Activated CD4-positive, CD25-positive, alpha-beta regulatory T cell (primary cell): ENCODE results near the gene DENND6B.
"Not testable (repeated sequence)": the region's sequence is repeated elsewhere in the genome, so short reads cannot be mapped to it uniquely, and the experiment has no call there.

ENCODE experiments used
- DNase-seq, 4 experiments: peaks; one replicate each; lab custom pipeline; 2025; lab: John Stamatoyannopoulos, UW

Gene DENND6B

DNA sequence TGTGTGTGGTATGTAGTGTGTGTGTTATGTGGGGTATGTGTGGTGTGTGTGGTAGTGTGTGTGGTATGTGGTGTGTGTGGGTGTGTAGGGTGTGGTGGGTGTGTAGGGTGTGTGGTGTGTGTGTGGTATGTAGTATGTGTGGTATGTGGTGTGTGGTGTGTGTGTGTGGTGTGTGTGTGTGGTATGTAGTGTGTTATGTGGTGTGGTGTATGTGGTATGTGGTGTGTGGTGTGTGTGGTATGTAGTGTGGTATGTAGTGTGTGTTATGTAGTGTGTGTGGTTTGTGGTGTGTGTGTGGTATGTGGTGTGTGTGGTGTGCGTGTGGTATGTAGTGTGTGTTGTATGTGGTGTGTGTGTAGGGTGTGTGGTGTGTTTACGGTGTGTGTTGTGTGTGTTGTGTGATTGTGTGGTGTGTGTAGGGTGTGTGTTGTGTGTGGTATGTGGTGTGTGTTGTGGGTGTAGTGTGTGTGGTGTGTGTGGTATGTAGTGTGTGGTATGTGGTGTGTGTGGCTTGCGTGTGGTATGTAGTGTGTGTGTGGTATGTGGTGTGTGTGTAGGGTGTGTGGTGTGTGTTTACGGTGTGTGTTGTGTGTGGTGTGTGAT, 12.1 kb upstream of the DENND6B start:
- DNase-seq: no peak

DNA sequence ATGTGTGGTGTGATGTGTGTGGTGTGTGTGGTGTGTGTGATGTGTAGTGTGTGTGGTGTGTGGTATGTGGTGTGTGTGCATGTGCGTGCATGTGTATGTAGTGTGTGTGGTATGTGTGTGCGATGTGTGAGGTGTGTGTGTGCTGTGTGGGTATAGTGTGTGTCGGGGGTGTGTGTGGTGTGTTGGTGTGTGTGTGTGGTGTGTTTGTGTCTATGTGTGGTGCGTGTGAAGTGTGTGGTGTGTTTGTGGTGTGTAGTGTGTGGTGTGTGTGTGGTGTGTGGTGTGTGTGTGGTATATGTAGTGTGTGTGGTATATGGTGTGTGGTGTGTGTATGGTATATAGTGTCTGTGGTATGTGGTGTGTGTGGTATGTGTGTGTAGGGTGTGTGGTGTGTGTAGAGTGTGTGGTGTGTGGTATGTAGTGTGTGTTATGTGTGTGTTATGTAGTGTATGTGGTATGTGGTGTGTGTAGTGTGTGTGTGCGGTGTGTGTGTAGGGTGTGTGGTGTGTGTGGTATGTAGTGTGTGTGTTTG, 11.3 kb upstream of the DENND6B start:
- DNase-seq: no peak

DNA sequence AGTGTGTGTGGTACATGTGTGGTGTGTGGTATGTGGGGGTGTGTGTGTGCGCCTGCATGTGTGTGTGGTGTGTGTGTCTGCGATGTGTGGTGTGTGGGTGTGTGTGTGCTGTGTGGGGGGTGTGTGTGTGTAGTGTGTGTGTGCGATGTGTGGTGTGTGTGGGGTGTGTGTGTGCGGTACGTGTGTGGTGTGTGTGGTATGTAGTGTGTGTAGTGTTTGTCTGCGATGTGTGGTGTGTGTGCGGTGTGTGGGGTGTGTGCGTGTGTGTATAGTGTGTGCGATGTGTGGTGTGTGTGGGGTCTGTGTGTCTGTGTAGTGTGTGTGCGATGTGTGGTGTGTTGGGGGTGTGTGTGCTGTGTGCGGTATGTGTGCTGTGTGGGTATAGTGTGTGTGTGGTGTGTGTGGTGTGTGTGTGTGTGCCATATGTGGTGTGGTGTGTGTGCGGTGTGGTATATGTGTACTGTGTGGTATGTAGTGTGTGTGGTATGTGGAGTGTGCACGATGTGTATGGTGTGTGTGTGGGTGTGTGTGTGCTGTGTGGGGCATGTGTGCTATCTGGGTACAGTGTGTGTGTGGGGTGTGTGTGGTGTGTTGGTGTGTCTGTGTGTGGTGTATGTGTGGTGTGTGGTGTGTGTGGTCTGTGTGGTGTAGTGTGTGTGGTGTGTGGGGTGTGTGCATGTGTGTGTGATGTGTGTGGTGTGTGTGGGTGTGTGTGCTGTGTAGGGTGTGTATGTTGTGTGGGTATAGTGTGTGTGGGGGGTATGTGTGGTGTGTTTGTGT, 10.6 kb upstream of the DENND6B start:
- DNase-seq: no peak

DNA sequence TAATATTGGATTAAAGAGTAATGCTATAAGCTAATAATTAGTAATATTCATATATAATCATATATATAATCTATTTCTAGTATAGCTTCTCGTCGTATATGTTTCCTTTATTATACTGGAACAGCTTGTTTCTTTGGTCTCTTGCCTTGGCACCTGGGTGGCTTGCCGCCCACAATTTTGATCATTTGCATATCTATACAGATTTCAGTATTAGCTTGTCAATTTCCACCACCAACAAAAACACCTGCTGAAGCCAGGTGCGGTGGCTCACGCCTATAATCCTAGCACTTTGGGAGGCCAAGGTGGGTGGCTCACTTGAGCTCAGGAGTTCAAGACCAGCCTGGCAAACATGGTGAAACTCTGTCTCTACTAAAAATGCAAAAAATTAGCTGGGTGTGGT, 7.6 kb upstream of the DENND6B start:
- DNase-seq: not testable (repeated sequence)

DNA sequence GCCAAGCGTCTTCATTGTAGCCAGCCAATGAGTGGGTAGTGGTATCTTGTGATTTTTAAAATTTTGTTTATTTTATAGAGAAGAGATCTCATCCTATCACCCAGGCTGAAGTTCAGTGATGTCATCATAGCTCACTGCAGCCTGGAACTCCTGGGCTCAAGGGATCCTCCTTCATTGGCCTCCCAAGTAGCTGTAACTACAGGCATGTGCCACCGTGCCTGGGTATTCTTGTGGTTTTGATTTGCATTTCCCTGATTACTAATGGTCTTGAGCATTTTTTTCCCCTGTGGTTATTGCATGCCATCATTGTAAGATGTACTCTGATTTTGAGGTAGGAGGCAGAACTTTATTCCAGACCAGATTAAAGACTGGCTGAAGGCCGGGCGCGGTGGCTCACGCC, 2.4 kb upstream of the DENND6B start:
- no peak for DNase-seq

DNA sequence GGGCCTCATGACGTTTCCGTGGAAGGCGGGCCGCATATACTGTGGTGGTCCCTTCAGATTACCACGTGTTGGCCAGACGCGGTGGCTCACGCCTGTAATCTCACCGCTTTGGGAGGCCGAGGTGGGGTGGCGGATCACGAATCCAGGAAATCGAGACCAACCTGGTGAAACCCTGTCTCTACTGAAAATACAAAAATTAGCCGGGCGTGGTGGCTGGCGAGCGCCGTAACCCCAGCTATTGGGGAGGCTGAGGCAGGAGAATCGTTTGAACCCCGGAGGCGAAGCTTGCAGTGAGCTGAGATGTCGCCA, 853 bp upstream of the DENND6B start:
- DNase-seq: no peak

DNA sequence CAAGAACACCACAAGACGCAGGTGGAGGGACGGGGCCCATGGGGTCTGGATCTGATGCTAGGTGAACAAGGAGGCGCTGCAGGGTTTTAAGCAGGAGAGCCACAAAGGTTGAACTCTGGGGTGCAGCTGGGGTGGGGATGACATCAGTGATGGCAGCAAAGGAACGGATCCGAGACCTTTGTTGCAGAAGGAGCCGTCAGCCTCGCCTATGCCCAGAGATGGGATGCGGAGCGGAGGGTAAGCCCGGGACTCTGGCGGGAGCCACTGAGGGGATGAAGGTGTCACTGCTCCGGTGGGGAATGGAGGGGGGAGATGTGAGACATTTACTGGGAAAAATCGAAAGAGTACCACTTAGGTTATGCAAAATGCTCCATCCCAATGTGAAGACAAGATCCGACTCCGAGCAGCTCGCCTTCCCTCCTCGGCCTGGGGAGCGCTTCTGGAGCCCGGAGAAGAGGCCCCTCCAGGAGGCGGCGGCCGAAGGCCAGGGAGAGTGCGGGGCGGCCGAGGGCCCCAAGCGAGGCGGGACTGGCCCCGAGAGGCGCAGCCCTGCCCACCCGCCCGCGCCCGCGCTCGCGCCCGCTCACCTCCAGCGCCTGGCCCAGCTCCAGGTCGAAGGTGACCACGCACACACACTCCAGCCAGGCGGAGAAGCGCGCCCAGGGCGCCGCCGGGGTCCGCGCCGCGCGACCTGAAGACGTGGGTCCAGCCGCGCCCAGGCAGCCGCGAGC, 422 bp downstream of the DENND6B start:
- DNase-seq: no peak

DNA sequence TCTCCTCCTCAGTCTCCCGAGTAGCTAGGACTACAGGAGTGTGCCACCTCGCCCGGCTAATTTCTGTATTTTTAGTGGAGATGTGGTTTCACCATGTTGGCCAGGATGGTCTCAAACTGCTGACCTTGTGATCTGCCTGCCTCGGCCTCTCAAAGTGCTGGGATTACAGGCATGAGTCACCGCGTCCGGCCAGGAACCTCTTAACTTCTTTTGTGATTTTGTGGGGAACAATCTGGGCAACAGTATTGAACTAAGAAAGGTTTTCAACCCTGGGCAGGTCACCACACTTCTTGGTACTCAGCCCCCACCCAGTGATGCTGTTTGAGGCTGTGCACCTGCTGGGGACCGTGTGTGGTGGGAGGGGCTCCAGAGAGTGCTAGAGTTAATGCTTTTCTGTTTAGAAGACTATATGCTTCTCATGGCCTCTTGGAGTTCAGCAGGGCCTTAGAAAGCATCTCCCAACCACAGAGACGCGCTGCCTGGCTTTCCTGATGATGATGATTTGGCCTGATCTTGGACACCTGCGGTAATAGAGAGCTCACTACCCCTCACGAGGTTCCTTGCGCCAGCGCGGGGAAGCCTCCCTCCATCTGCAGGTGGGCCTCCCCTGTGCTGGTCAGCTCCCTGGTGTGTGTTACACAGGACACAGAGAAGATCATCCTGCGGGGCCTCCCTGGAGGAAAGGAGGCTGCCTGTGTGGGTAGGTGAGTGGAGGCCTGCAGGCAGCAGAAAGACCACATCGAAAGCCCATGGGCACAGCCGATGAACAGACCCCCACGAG, 1.2 kb downstream of the DENND6B start:
- DNase-seq: no peak

DNA sequence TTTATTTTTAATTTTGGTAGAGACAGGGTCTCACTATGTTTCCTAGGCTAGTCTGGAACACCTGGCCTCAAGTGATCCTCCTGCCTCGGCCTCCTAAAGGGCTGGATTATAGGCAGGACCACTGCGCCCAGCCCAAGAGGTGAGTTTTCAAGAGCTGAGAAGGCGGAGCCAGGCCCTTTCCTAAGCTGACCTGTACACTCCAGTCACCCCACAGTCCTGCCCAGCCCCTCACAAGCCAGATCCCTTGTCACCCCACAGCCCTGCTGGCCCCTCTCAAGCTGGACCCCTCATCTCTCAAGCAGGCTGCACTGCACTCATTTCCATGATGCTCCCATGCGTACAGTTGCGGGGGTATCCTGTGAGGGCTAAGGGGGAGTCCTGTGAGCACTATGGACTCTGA, 2.9 kb downstream of the DENND6B start:
- DNase-seq: no peak

DNA sequence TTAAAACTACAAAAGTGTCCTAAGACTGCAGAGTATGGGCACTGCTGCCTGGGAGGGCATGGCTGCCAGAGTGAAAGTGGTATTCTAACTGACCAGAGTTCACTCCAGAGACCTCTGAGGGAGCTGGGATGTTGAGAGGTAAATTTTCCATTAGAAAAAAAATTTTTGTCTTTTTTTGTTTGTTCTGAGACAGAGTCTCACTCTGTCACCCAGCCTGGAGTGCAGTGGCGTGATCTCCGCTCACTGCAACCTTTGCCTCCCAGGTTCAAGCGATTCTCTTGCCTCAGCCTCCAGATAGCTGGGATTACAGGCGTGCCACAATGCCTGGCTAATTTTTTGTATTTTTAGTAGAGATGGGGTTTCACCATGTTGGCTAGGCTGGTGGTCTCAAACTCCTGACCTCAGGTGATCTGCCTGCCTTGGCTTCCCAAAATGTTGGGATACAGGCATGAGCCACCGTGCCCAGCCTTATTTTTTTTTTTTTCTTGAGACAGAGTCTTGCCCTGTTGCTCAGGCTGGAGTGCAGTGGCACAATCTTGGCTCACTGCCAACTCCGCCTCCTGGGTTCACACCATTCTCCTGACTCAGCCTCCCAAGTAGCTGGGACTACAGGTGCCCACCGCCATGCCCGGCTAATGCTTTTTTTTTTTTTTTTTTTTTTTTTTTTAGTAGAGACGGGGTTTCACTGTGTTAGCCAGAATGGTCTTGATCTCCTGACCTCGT, 4.3 kb downstream of the DENND6B start:
- DNase-seq: not testable (repeated sequence)

DNA sequence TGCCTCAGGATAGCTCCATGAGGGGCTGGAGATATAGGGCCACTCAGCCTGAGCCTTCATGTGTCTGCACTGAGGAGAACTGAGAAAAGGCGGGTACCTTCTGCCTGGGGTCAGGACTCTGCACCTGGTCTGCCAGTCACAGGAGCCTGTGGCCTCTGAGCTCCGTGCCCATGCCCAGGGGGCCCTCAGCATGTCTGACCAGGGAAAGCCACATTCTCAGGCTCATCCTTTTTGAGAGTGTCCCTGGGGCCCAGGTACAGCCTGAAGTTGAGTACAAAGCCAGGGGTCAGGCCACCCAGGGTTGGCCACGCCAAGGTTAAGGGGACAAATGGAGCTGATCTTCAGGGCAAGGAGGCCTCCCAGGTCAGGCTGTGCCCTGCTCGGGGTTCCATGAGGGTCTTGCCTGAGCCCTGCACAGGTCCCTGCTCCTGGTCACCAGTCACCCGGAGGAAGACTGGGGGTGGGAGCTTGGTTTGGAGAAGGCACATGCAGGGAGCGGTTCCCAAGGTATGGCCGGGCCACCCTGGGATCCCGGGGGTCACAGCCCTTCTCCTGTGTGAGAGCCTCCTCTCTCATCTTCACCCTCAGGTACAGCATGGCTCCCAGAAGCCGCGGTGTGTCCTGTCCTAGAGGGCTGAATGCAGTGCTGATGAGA, 6.0 kb downstream of the DENND6B start:
- DNase-seq: no peak

DNA sequence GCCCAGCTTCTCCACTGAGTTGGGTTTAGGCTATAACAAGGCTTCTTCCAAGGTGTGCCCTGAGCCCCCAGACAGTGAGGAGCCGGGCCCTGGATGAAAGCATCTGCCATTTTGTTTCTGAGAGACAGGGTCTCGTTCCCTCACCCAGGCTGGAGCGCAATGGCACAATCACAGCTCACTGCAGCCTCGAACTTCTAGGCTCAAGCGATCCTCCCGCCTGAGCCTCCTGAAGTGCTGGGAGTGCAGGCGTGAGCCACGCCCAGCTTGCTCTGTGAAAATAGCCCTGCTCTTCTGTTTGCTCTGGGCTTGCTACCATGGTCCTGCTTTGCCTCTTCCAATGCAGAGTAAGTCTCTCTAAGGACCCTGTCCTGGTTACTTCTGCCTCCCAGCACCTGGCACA, 6.7 kb downstream of the DENND6B start:
- no peak for DNase-seq

DNA sequence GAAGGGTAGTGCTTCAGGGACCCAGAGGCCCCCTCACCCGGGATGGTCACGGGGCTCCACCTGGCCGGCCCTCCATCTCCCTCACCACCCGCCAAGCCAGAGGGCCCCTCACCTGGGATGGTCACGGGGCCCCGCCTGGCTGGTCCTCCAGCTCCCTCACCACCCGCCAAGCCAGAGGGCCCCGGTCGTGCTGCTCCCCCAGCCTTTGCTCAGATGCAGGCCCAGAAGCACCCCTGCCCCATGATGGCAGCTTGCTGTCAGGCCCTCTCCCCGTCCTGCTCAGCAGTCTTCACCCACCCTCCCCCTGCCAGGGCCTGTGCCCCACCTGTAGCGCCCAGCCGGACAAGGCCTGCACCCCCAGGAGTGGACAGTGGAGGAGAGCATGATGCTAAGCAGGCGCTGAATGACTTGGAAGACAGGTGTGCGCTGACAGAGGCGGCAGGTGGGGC, 7.3 kb downstream of the DENND6B start:
- no peak for DNase-seq

DNA sequence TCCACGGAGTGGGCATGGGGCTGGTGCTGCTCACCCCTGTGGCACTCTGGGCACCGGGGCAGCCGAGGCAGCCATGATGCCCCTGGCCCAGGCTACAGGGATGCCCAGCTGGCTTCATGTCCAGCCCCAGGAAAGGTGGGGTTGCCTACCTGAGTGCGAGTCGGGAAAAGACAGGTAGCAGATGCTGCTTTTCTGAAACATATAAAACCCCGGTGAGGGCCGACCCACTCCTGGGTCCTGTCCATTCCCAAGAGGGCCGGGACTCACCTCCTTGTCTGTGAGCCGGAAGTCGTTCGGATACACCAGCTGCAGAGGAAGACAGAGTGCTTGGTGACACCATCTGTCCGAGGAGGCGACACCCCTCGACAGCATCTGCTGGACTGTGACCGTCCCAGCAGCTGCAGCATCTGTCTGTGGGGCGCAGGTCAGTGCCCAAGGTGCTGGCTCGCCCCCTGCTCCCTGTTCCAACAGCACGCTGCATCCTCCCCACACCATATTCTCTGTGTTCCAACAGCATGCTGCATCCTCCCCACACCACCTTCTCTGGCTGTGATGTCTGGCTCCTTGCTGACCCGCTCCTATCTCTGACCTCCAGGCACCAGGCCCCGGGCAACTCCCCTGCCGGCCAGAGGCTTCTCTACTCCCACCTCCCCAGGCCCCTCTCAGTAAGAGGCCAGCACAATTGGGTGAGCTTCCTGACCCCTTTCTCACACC, 8.0 kb downstream of the DENND6B start:
- no peak for DNase-seq

DNA sequence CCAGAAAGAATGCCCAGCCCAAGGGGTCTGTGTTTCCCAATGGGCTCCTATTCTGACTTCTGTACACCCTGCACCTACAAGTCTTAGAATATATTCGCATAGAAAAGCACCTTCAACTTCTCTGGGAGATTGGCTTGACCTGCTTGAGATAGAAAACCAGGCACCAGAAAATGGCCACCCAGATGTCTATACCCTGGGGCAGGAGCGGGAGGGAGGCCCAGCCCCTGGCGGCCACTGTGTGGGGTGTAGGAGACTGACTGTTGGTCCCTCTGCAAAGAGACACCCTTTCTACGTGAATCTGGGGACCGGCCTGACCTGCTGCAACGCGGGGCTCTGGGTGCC, 8.5 kb downstream of the DENND6B start:
- no peak for DNase-seq

DNA sequence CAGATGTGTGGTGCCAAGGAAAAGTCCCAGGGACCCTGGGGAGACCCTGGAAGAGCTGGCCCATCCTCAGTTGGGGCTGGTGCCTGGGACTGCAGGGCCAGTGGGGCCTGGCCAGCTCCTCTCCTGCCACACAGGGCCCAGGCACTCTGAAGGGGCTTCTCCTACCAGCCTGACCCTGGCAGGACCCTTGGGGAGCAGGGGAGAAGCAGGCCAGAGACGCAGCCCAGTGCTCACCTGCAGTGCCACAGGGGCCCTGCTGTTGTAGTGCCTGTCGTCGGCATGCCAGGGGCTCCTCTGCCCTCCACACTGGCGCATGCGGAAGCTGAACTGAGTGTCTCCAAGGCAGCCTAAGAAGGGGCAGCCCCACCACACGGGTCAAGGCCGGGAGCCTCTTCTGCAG, 9.1 kb downstream of the DENND6B start:
- DNase-seq: no peak

DNA sequence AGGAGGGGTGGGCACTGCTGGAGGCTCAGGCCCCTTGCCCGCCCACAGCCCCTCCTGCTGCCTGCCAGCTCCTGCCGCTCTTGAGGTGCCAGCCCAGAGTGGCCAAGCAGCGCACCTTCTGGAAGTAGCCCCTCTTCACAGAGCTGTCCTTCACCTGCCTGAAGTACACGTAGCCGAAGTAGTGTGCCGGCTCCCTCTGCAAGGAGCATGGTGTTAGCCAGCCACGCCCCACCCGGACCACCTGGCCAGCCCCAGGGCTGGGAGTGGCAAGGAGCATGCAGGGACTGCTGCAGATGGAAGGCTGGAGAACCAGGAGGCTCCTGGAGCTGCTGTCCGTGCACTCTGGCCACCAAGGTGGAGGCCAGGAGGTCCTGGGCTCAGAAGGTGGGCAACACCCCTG, 9.6 kb downstream of the DENND6B start:
- no peak for DNase-seq

DNA sequence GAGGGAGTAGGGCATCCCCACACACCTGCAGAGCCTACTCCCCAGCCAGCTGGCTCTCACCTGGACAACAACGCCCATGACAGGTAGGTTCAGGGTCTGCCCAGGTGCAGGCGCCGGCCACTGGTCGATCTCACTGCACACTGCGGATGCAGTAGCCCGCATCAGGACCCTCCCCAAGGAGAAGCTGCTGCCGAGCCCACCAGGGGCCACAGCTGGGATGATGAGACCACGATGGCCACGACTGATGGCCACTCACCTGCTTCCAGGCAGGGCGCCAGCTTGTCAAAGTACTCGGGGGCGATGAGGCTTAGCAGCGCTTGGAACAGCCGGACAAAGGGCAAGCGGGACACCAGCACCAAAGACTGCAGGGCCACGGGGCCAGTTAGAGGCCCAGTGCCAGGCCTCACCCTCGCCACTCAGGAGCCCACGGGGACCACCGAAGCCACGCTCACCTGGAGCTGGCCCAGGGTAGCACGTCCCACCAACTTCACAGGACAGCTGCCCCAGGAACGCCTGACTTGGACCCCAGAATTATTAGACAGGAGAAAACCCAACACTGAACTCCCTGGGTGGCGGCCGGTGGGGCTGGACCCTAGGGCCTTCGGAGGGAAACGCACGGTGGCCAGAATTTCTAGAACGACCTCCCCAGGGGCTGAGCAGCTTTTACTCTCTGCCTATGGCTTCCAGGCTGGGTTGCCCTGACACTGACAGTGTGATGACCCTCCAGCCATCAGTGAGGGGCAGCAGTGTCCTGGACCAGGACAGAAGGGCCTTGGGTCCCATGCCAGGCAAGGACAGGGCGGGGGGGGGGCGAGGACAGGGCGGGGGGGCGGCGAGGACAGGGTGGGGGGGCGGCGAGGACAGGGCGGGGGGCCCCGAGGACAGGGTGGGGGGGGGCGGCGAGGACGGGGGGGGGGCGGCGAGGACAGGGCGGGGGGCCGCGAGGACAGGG, 10.4 kb downstream of the DENND6B start:
- DNase-seq: no peak
